ENCODE data around the gene WSCD1.

The WSCD1 gene

GRCh38 chr17:6172642-6173330 is 102.6 kb downstream of the WSCD1 start:
- no peak overlapping the region for H3K4me3 Mint-ChIP-seq
- H3K36me3 Mint-ChIP-seq (ENCODE audit: low read depth), result no peaks in the 10 kb centered on the region
- H3K9me3 Mint-ChIP-seq, result no peaks in the 10 kb centered on the region
- no peaks in the 10 kb centered on the region for H3K4me1 Mint-ChIP-seq (ENCODE audit: low read depth)
- no peaks in the 10 kb centered on the region for H3K27me3 Mint-ChIP-seq (ENCODE audit: low read depth)
- no peak overlapping the region for H3K27ac Mint-ChIP-seq
- no peak for DNase-seq (ENCODE audit: low spot score)

DNA sequence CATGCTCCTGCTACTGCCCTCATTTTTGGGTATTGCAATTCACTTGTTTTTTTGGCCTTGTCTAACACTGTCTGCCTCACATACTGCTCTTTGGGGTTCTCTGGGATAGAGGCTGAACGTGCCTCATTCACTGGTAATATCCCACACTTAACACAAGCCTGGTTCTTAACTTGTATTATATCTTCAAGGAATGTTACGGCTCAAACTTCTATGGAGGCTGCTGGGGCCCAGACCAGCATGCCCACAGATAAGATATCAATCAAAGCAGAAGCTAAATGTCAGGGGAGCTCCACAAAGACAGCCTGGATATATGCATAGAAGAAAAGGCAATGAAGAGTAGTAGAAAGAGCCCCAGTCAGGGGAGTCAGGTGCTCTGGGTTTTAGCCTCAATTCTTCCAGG is 103.5 kb downstream of the WSCD1 start:
- Mint-ChIP-seq H3K36me3 (ENCODE audit: low read depth) (no peaks in the 10 kb centered on the region), H3K27ac (no peak overlapping the region), H3K4me3 (no peak overlapping the region), H3K27me3 (ENCODE audit: low read depth) (no peaks in the 10 kb centered on the region), H3K9me3 (no peaks in the 10 kb centered on the region), H3K4me1 (ENCODE audit: low read depth) (no peaks in the 10 kb centered on the region)
- no peak for DNase-seq (ENCODE audit: low spot score)

Data from T-helper 2 cell treated with Interferon-gamma antibody and Interleukin-4, amounts not matched to agents 5 μg/mL and 100 μg/mL, for 36 hours (primary cell).